WTC11 (cell line): Measurements from ENCODE around the gene ARF5. TPM values are rescaled to one million over a fixed set of nuclear protein-coding genes. Genes with fewer than 3 reads are reported as not detected.
"Not testable (repeated sequence)": the region's sequence is repeated elsewhere in the genome, so short reads cannot be mapped to it uniquely, and the experiment has no call there.

Experiments used
- ATAC-seq: fragments of 200-7000 bp; cut with Tn5 transposase; 2 replicates; pipeline ENCODE4 v1.10.0; 2021; ENCODE audit warnings: mild to moderate bottlenecking, moderate library complexity
- CTCF ChIA-PET: fragments of 300-600 bp; sonication (Branson Sonifier 250); formaldehyde crosslinking; loops from one replicate; lab custom pipeline; 2021; ENCODE audit warnings: antibody characterized with exemption; lab: Charles Lee
- POLR2A ChIA-PET: fragments of 350-600 bp; sonication (Branson Sonifier 250); formaldehyde crosslinking; loops from one replicate; lab custom pipeline; 2021; ENCODE audit warnings: antibody characterized with exemption; lab: Charles Lee
- DNase-seq: peaks from one replicate; pipeline ENCODE4 v3.0.0; 2021; ENCODE audit warnings: low spot score
- H3K27ac Mint-ChIP-seq: 2 replicates; pipeline ENCODE4 v1.8.0; 2021; ENCODE audit warnings: mixed read lengths
- H3K27me3 Mint-ChIP-seq: 2 replicates; pipeline ENCODE4 v1.8.0; 2021; ENCODE audit warnings: low read depth, mild to moderate bottlenecking, moderate library complexity, mixed read lengths
- H3K36me3 Mint-ChIP-seq: 2 replicates; pipeline ENCODE4 v1.8.0; 2021; ENCODE audit warnings: mixed read lengths
- H3K4me1 Mint-ChIP-seq: 2 replicates; pipeline ENCODE4 v1.8.0; 2022; ENCODE audit warnings: mixed read lengths
- H3K4me3 Mint-ChIP-seq: 2 replicates; pipeline ENCODE4 v1.8.0; 2021; ENCODE audit warnings: mild to moderate bottlenecking, moderate library complexity, mixed read lengths
- H3K9me3 Mint-ChIP-seq: 2 replicates; pipeline ENCODE4 v1.8.0; 2021; ENCODE audit warnings: mixed read lengths
- CREB1 ChIP-seq: sonication (generic); formaldehyde crosslinking; IDR thresholded peaks from 2 replicates; pipeline ENCODE4 v1.8.0; 2023; ENCODE audit warnings: mild to moderate bottlenecking, missing genetic modification reagents
- CREM ChIP-seq: sonication (generic); formaldehyde crosslinking; IDR thresholded peaks from 2 replicates; pipeline ENCODE4 v1.8.1; 2022; ENCODE audit warnings: mild to moderate bottlenecking, missing genetic modification reagents, moderate library complexity
- CTCF ChIP-seq: fragments of 200-600 bp; IDR thresholded peaks from 2 replicates; pipeline ENCODE4 v1.8.0; 2022; ENCODE audit warnings: antibody characterized with exemption
- FOXP1 ChIP-seq: sonication (generic); formaldehyde crosslinking; IDR thresholded peaks from 2 replicates; pipeline ENCODE4 v1.8.0; 2022; ENCODE audit warnings: missing genetic modification reagents, mild to moderate bottlenecking, moderate library complexity, borderline replicate concordance
- FOXP4 ChIP-seq: sonication (generic); formaldehyde crosslinking; IDR thresholded peaks from 2 replicates; pipeline ENCODE4 v1.8.0; 2022; ENCODE audit warnings: mild to moderate bottlenecking, missing genetic modification reagents
- KAT7 ChIP-seq: sonication (generic); formaldehyde crosslinking; IDR thresholded peaks from 2 replicates; pipeline ENCODE4 v1.8.1; 2023; ENCODE audit warnings: missing genetic modification reagents, mild to moderate bottlenecking, borderline replicate concordance
- MYBL2 ChIP-seq: sonication (generic); formaldehyde crosslinking; IDR thresholded peaks from 2 replicates; pipeline ENCODE4 v1.8.1; 2023; ENCODE audit warnings: mild to moderate bottlenecking, moderate library complexity, missing genetic modification reagents
- NFATC4 ChIP-seq: fragments of 250-450 bp; sonication (Bioruptor Pico); IDR thresholded peaks from 2 replicates; pipeline ENCODE4 v1.9.0; 2021; ENCODE audit warnings: mild to moderate bottlenecking
- NFE2L1 ChIP-seq: sonication (generic); formaldehyde crosslinking; IDR thresholded peaks from 2 replicates; pipeline ENCODE4 v1.8.1; 2023; ENCODE audit warnings: missing genetic modification reagents
- OVOL2 ChIP-seq: fragments of 250-450 bp; sonication (Bioruptor Pico); IDR thresholded peaks from 2 replicates; pipeline ENCODE4 v1.9.0; 2021; ENCODE audit warnings: mild to moderate bottlenecking, borderline replicate concordance
- PRRX2 ChIP-seq: fragments of 250-450 bp; sonication (Bioruptor Pico); IDR thresholded peaks from 2 replicates; pipeline ENCODE4 v1.8.0; 2021; ENCODE audit warnings: mild to moderate bottlenecking
- SMAD4 ChIP-seq: sonication (generic); formaldehyde crosslinking; IDR thresholded peaks from 2 replicates; pipeline ENCODE4 v1.8.0; 2022; ENCODE audit warnings: mild to moderate bottlenecking, missing genetic modification reagents
- SP1 ChIP-seq: sonication (generic); formaldehyde crosslinking; conservative IDR thresholded peaks from 2 replicates; pipeline ENCODE4 v1.8.1; 2022; ENCODE audit warnings: missing genetic modification reagents
- TP53 ChIP-seq: sonication (generic); formaldehyde crosslinking; IDR thresholded peaks from 2 replicates; pipeline ENCODE4 v1.8.1; 2023; ENCODE audit warnings: mild to moderate bottlenecking, missing genetic modification reagents
- ZNF121 ChIP-seq: sonication (generic); formaldehyde crosslinking; IDR thresholded peaks from 2 replicates; pipeline ENCODE4 v1.8.0; 2023; ENCODE audit warnings: missing genetic modification reagents
- ZNF138 ChIP-seq: sonication (generic); formaldehyde crosslinking; conservative IDR thresholded peaks from 2 replicates; pipeline ENCODE4 v1.8.1; 2022; ENCODE audit warnings: mild to moderate bottlenecking, moderate library complexity, missing genetic modification reagents
- ZNF317 ChIP-seq: sonication (generic); formaldehyde crosslinking; IDR thresholded peaks from 2 replicates; pipeline ENCODE4 v1.8.1; 2023; ENCODE audit warnings: low read depth, mild to moderate bottlenecking, moderate library complexity, missing genetic modification reagents, borderline replicate concordance
- ZNF671 ChIP-seq: fragments of 250-450 bp; sonication (Bioruptor Pico); IDR thresholded peaks from 2 replicates; pipeline ENCODE4 v1.8.0; 2021; ENCODE audit warnings: mild to moderate bottlenecking
- ZSCAN18 ChIP-seq: fragments of 250-450 bp; sonication (Bioruptor Pico); IDR thresholded peaks from 2 replicates; pipeline ENCODE4 v2.1.2; 2022; ENCODE audit warnings: mild to moderate bottlenecking, moderate library complexity
- total RNA-seq: library from RNA; stranded (reverse); gene quantifications from 3 replicates; pipeline ENCODE4 v1.2.3, GENCODE V29; 2021

ARF5 gene
- total RNA-seq, 1 experiment from 2014 or later, result 167 TPM

GRCh38 chr7:127588019-127588696 is at the start of gene ARF5 (continued):
- TF ChIP-seq FOXP4 (CRISPR knock-in tag), result peak; percentile 5; the same call in 1 of the 2 replicates
- no peak for TF ChIP-seq ZNF317 (CRISPR knock-in tag)
- TF ChIP-seq SMAD4, result no peak
- no peak for TF ChIP-seq MYBL2
- TF ChIP-seq PRRX2 (CRISPR knock-in tag), result no peak
- no peak for TF ChIP-seq ZNF138 (CRISPR knock-in tag)
- peak; percentile 87 for TF ChIP-seq SP1
- TF ChIP-seq FOXP1 (CRISPR knock-in tag), result peak; percentile 15; the same call in 1 of the 2 replicates
- TF ChIP-seq ZSCAN18, result no peak
- TF ChIP-seq, all 79 proteins: peak for 11

- peaks cover 14% of the 10 kb centered on the region for H3K4me1 Mint-ChIP-seq
- TF ChIP-seq KAT7 (CRISPR knock-in tag), result no peak
- TF ChIP-seq CREM, result no peak
- TF ChIP-seq OVOL2, result no peak
- TF ChIP-seq NFATC4, result no peak
- no peak for TF ChIP-seq CTCF
- TF ChIP-seq ZNF121 (CRISPR knock-in tag), result no peak
- no peak for TF ChIP-seq CREB1 (CRISPR knock-in tag)
- no peak for TF ChIP-seq NFE2L1 (CRISPR knock-in tag)
- H3K36me3 Mint-ChIP-seq, result no peaks in the 10 kb centered on the region
- H3K4me3 Mint-ChIP-seq, result no peak overlapping the region
- ChIA-PET CTCF (no interaction called here), POLR2A (no interaction called here)
- H3K27ac Mint-ChIP-seq, result no peak overlapping the region
- ATAC-seq (no peak), DNase-seq (no peak)
- H3K9me3 Mint-ChIP-seq, result peaks cover 16% of the 10 kb centered on the region
- peaks cover 97% of the 10 kb centered on the region for H3K27me3 Mint-ChIP-seq
These were observed 49.1 kb upstream of the ARF5 start for GRCh38 chr7:127539116-127539515.

- ATAC-seq, H3K36me3 Mint-ChIP-seq, H3K27ac Mint-ChIP-seq, DNase-seq, H3K4me3 Mint-ChIP-seq, CTCF ChIA-PET, POLR2A ChIA-PET: not testable (repeated sequence)
- Mint-ChIP-seq H3K27me3 (peaks cover 97% of the 10 kb centered on the region), H3K4me1 (peaks cover 14% of the 10 kb centered on the region), H3K9me3 (peaks cover 29% of the 10 kb centered on the region)
These were observed 47.8 kb upstream of the ARF5 start for GRCh38 chr7:127540461-127540860.

- TF ChIP-seq TP53 (CRISPR knock-in tag), result no peak
- TF ChIP-seq ZNF121 (CRISPR knock-in tag), result no peak
- no peak for TF ChIP-seq ZNF671 (CRISPR knock-in tag)
- CTCF ChIA-PET, result no interaction called here
- H3K4me3 Mint-ChIP-seq, result no peak overlapping the region
- H3K4me1 Mint-ChIP-seq, result peaks cover 7% of the 10 kb centered on the region
- ATAC-seq (no peak), DNase-seq (no peak)
- H3K9me3 Mint-ChIP-seq, result peaks cover 40% of the 10 kb centered on the region
- H3K36me3 Mint-ChIP-seq, result peaks cover 12% of the 10 kb centered on the region
- H3K27me3 Mint-ChIP-seq, result peaks cover 95% of the 10 kb centered on the region
- H3K27ac Mint-ChIP-seq, result no peak overlapping the region
- POLR2A ChIA-PET, result no interaction called here
These were observed 46.7 kb upstream of the ARF5 start for GRCh38 chr7:127541548-127541947.
